ENCODE measurements around the gene TRMT2A. TPM values are rescaled to one million over a fixed set of nuclear protein-coding genes. Genes with fewer than 3 reads are reported as not detected.

The TRMT2A gene
- total and polyA plus RNA-seq, 10 of the 15 experiments (the other 5 are each of a cell fraction or from before 2014, with no cell fraction given), result 0.29 to 97.0 (median 57.9) TPM

DNA sequence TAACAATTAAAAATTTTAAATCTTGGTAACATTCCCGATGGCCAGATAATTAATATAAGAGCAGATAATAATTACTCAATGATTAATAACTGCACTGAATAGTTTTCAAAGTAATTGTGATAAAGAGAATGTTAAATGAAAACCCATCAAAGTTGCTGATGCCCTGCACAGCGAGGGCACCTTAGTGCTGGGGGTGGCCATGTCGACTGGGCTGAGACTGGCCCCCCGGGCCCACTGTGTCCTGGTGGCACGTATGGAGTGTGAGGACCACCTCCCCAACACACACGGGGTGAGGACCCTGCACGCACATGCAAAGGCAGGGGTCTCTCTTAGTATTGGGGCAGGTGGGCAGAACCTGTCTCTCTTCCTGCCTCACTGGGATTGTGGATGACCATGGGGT is 48.9 kb upstream of the TRMT2A start:
- Histone ChIP-seq H3K27me3 (replicated peaks in 1 of 2; ENCODE audit: control insufficient read depth in 2 of 2, insufficient read depth in 2 of 2, low read length in 1 of 2) (no peaks in the 10 kb centered on the region), H3K4me1 (ENCODE audit: control insufficient read depth, insufficient read depth, low read length) (no peaks in the 10 kb centered on the region), H3K4me3 (no peak overlapping the region), H3K27ac (ENCODE audit: control insufficient read depth, insufficient read depth) (no peak overlapping the region), H2AFZ (ENCODE audit: control insufficient read depth, low read depth, low read length) (no peak overlapping the region), H3K79me2 (ENCODE audit: control insufficient read depth, insufficient read depth, low read length) (no peaks in the 10 kb centered on the region), H3K4me2 (ENCODE audit: control insufficient read depth, insufficient read depth) (no peak overlapping the region), H3K9me3 (replicated peaks; ENCODE audit: control insufficient read depth, insufficient read depth, low read length) (no peaks in the 10 kb centered on the region), H3K36me3 (ENCODE audit: control insufficient read depth in 2 of 2, insufficient read depth in 2 of 2, low read length in 1 of 2) (no peaks in the 10 kb centered on the region), H4K20me1 (ENCODE audit: control insufficient read depth, insufficient read depth) (no peaks in the 10 kb centered on the region), H3K9ac (ENCODE audit: control insufficient read depth, insufficient read depth, low read length) (no peak overlapping the region)
- intact Hi-C loops (cut with micrococcal nuclease; ENCODE audit: unreplicated experiment) (no loop called here), in situ Hi-C loops (cut with MboI) (no loop called here)
- ATAC-seq, result no peak
- 19% methylated on average over 7 of the region's 7 CpGs for WGBS (ENCODE audit: insufficient coverage, insufficient replicate concordance, low lambda C conversion rate, missing lambda C conversion rate)
- DNase-seq (ENCODE audit: low read depth, low spot score), result no peak
- FAIRE-seq, result no peak
- ChIA-PET SMC1A (ENCODE audit: uncharacterized antibody, unreplicated experiment) (no interaction called here), RAD21 (ENCODE audit: unreplicated experiment) (no interaction called here), CTCF (no interaction called here), POLR2A (no interaction called here)
- no TSS peak for BruUV-seq (replicated peaks)
- TF ChIP-seq RAD51 (IDR thresholded peaks at IDR 0.05) (no peak), SIN3A (IDR thresholded peaks at IDR 0.05; ENCODE audit: low read depth, low read length) (no peak), FOXM1 (IDR thresholded peaks at IDR 0.05; ENCODE audit: low read depth, low read length) (no peak), CHD2 (IDR thresholded peaks at IDR 0.05; ENCODE audit: borderline replicate concordance, low read depth, low read length) (no peak), SUZ12 (IDR thresholded peaks at IDR 0.05; ENCODE audit: unreplicated experiment) (no peak), TARDBP (IDR thresholded peaks at IDR 0.05; ENCODE audit: borderline replicate concordance) (no peak), POLR2AphosphoS2 (IDR thresholded peaks at IDR 0.05; ENCODE audit: low read depth, low read length) (no peak), CBFB (IDR thresholded peaks at IDR 0.05; ENCODE audit: low read depth) (no peak)
- TF ChIP-seq, protein P1, sequence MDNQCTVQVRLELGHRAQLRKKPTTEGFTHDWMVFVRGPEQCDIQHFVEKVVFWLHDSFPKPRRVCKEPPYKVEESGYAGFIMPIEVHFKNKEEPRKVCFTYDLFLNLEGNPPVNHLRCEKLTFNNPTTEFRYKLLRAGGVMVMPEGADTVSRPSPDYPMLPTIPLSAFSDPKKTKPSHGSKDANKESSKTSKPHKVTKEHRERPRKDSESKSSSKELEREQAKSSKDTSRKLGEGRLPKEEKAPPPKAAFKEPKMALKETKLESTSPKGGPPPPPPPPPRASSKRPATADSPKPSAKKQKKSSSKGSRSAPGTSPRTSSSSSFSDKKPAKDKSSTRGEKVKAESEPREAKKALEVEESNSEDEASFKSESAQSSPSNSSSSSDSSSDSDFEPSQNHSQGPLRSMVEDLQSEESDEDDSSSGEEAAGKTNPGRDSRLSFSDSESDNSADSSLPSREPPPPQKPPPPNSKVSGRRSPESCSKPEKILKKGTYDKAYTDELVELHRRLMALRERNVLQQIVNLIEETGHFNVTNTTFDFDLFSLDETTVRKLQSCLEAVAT (IDR thresholded peaks at IDR 0.05), result no peak
- TF ChIP-seq, protein P2, sequence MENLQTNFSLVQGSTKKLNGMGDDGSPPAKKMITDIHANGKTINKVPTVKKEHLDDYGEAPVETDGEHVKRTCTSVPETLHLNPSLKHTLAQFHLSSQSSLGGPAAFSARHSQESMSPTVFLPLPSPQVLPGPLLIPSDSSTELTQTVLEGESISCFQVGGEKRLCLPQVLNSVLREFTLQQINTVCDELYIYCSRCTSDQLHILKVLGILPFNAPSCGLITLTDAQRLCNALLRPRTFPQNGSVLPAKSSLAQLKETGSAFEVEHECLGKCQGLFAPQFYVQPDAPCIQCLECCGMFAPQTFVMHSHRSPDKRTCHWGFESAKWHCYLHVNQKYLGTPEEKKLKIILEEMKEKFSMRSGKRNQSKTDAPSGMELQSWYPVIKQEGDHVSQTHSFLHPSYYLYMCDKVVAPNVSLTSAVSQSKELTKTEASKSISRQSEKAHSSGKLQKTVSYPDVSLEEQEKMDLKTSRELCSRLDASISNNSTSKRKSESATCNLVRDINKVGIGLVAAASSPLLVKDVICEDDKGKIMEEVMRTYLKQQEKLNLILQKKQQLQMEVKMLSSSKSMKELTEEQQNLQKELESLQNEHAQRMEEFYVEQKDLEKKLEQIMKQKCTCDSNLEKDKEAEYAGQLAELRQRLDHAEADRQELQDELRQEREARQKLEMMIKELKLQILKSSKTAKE (IDR thresholded peaks at IDR 0.05; ENCODE audit: low read depth, poor library complexity, severe bottlenecking), result no peak
- TF ChIP-seq, protein P3, sequence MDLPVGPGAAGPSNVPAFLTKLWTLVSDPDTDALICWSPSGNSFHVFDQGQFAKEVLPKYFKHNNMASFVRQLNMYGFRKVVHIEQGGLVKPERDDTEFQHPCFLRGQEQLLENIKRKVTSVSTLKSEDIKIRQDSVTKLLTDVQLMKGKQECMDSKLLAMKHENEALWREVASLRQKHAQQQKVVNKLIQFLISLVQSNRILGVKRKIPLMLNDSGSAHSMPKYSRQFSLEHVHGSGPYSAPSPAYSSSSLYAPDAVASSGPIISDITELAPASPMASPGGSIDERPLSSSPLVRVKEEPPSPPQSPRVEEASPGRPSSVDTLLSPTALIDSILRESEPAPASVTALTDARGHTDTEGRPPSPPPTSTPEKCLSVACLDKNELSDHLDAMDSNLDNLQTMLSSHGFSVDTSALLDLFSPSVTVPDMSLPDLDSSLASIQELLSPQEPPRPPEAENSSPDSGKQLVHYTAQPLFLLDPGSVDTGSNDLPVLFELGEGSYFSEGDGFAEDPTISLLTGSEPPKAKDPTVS (IDR thresholded peaks at IDR 0.05; ENCODE audit: low read depth, low read length), result no peak
- TF ChIP-seq, protein P4, sequence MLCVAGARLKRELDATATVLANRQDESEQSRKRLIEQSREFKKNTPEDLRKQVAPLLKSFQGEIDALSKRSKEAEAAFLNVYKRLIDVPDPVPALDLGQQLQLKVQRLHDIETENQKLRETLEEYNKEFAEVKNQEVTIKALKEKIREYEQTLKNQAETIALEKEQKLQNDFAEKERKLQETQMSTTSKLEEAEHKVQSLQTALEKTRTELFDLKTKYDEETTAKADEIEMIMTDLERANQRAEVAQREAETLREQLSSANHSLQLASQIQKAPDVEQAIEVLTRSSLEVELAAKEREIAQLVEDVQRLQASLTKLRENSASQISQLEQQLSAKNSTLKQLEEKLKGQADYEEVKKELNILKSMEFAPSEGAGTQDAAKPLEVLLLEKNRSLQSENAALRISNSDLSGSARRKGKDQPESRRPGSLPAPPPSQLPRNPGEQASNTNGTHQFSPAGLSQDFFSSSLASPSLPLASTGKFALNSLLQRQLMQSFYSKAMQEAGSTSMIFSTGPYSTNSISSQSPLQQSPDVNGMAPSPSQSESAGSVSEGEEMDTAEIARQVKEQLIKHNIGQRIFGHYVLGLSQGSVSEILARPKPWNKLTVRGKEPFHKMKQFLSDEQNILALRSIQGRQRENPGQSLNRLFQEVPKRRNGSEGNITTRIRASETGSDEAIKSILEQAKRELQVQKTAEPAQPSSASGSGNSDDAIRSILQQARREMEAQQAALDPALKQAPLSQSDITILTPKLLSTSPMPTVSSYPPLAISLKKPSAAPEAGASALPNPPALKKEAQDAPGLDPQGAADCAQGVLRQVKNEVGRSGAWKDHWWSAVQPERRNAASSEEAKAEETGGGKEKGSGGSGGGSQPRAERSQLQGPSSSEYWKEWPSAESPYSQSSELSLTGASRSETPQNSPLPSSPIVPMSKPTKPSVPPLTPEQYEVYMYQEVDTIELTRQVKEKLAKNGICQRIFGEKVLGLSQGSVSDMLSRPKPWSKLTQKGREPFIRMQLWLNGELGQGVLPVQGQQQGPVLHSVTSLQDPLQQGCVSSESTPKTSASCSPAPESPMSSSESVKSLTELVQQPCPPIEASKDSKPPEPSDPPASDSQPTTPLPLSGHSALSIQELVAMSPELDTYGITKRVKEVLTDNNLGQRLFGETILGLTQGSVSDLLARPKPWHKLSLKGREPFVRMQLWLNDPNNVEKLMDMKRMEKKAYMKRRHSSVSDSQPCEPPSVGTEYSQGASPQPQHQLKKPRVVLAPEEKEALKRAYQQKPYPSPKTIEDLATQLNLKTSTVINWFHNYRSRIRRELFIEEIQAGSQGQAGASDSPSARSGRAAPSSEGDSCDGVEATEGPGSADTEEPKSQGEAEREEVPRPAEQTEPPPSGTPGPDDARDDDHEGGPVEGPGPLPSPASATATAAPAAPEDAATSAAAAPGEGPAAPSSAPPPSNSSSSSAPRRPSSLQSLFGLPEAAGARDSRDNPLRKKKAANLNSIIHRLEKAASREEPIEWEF (IDR thresholded peaks at IDR 0.05; ENCODE audit: insufficient replicate concordance, low read depth, low read length), result no peak

Data from GM12878 (cell line).